NCI-H2227 (cell line): Measurements from ENCODE around the gene GDI1.

Experiments used
- DNase-seq: peaks from one replicate; lab custom pipeline; 2025; ENCODE audit not compliant: unreplicated experiment; lab: John Stamatoyannopoulos, UW

Gene GDI1

GRCh38 chrX:154478728-154479622 lies 42.0 kb downstream of the GDI1 start, which contains the start of gene LAGE3:
LAGE3 (minus strand) TSS chrX:154479281; CDS start chrX:154478915, 366 bp downstream.
- DNase-seq: peak; percentile 94

DNA sequence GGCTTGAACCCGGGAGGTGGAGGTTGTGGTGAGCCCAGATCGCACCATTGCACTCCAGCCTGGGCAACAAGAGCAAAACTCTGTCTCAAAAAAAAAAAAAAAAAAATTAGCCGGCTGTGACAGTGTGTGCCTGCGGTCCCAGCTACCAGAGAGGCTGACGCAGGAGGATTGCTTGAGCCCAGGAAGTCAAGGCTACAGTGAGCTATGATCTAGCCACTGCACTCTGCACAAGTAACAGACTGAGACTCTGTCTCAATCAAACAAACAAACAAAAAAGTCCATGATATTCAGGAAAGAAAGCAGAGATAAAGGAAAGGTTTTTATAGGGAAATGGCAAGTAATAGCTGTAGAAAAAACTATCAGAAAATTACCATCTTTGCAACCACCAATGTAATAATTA lies 44.2 kb downstream of the GDI1 start:
- DNase-seq: no peak

GRCh38 chrX:154481911-154482601 lies 45.1 kb downstream of the GDI1 start:
- no peak for DNase-seq

- no peak for DNase-seq
Measured at GRCh38 chrX:154482786-154483185, 45.8 kb downstream of the GDI1 start.

- no peak for DNase-seq
Measured at GRCh38 chrX:154483325-154483724, 46.4 kb downstream of the GDI1 start.

DNA sequence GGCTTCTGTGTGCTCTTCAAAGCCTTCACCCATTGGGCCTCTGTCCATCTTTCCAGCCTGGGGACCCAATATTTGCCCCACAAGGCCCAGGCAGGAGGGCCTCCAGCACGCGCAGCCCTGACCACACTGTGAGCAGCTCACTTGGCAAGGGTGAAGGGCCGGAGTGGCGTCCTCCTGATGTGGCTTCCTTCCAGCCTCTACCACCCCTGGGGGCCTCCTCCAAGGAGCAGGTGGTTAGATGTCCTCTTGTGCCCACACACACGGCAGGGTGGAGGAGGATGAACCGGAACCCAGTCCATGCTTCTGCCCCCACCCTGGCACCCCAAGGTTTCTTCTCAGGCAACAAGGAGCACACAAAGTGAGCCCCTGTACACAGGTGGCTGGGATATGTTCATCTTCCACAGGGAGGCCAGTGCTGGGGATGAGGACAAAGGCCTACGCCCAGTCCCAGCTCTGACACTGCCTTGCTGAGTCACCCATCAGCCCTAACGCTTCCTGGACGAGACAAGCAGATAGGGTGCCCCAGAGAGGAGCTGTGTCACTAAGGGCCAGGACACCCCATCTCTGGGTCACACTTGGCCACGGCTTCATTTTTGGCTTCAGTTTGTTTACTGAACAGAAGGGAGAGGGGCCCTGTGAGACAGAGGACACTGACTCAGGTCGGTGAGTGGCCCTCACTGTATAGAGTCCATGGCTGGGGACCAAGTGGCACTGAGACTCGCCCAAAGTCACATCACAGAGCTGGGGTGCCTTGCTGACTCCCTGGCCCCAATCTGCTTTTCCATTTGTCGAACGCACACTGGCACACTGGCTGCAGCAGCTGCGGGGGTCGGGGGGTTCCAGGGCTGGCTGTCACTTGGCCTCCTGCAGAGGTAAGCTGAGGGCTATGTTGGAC lies 47.5 kb downstream of the GDI1 start:
- no peak for DNase-seq

- peak; percentile 48 for DNase-seq
Measured at GRCh38 chrX:154485150-154486051, 48.4 kb downstream of the GDI1 start.

DNA sequence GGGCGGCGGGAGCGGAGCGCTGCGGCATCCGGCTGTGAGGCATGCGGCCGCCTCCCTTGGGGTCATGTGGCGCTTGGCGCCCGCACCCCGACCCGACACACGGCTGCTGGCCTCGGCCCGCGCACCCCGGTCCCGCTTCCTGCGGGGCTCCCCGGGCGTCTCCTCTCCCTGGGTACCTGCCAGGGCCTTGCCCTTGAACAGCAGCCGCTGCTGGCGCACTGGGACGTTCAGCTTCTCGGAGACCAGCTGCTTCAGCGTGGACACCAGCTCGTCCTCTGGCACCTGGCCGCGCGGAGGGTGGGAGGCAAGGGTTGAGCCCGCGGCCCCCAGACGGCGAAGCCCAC lies 49.1 kb downstream of the GDI1 start:
- DNase-seq: peak; percentile 48

GRCh38 chrX:154486396-154487207 lies 49.6 kb downstream of the GDI1 start, which contains the start of gene UBL4A:
UBL4A (minus strand) TSS chrX:154486615; CDS start chrX:154486584, 31 bp downstream.
- peak; percentile 76 for DNase-seq

DNA sequence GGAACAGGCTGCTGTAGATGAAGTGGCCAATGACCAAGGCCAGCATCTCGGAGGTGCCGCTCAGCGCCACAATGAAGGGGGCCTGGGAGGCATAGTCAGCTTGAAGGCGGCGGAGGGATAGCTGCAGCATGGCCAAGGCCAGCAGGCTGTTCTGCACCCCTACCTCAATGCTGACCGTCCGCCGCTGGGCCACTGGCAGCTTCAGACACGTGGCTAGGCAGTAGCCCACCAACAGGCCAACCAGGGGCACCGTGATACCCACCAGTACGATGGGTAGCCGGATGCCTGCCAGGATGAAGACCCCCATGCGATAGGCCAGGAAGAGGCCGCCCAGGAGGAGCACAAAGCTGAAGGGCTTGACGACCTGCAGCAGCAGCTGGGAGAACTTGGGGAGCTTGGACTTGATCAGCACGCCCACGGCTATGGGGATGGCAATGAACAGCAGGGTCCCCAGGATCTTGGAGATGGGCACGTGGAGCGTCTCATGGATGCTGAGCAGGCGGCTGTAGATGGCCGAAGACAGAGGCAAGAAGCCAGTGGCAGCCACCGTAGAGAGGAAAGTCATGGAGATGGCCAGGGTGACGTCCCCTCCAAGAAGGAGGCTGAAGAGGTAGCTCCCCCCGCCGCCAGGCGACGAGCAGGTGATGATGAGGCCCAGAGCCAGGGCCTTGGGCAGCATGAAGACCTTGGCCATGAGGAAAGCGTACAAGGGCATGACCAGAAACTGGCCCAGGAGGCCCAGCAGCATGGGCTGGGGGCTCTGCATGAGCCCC lies 50.8 kb downstream of the GDI1 start:
- DNase-seq: no peak

GRCh38 chrX:154488336-154489075 lies 51.6 kb downstream of the GDI1 start:
- DNase-seq: no peak

DNA sequence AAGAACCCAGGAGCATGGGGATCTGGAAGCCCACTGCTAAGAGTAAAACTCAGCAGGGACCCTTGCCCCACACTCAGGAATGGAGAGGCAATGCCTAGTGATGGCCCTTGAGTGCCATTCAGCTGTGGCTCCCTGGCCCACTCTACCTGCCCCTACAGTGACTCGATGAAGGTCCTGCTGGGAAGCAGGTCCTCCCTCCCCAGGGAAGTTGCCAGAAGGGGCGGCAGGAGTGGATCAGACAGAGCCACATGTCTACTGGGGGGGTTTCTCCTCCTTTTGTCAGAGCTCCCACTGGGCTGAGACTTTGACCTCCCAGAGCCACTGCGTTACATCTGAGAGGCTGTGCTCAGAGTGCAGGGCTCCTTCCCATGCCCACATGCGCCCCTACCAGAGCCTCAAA lies 52.2 kb downstream of the GDI1 start:
- DNase-seq: no peak

- DNase-seq: no peak
Measured at GRCh38 chrX:154490021-154490413, 53.1 kb downstream of the GDI1 start.

DNA sequence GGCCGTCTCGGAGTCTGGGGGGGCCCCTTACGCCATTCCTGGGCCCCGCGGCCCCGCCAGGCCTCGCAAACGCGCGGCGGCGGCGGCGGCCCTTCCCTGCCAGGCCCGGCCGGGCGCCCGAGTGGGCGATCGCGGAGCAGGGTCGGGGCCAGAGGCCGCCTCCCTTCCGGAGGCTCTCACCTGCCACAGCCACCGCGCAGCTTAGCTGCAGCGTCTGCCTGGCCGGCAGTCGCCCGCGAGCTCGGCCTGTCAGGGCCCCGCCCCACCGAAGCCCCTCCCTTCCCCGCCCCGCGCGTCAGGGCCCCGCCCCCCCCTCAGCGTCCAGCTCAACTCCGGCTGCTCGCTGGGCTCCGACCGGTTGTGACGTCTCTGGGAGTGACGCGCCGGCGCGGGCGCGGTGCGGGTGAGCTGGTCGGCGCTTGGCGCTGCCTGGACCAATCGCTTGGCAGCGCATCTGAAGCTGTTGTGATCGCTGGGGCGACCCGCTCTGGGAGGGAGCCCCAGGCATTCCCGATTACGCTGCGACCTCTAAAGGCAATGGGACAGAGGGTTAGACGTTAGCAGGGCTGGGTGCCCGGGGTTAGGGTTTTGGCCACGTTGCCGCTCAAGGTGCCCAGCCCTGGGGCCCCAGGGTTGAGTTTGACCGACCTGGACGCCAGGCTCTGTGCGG lies 53.6 kb downstream of the GDI1 start, which contains the start of gene SLC10A3:
TSS of gene SLC10A3 (minus strand) at position 216 of the 670 bp plus-strand sequence. CDS start 1,689 bp downstream, outside the sequence.
- DNase-seq: peak; percentile 94
